Measurements from ENCODE around the gene ZNF697. TPM values are rescaled to one million over a fixed set of nuclear protein-coding genes. Genes with fewer than 3 reads are reported as not detected.

Gene ZNF697
- total RNA-seq, 1 experiment from 2014 or later = 18.0 TPM

DNA sequence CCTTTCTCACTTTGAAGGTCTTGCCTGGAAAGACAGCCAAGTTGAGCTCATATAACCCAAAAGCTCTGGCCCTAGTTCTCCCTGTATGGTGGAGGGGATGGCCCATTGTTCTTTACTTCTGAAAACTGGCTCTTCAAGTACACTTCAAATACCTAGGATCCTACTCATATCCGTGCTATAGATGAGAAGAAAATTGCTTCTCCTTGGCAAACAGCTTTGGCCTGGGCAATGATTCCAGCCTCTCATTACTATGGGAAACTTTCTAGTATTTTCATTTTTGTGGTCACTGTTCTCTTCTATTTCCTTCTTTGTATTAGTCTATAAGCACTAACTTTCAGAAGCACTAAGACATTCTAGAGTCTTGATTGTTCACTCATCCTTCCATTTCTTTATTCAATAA lies 53.7 kb downstream of the ZNF697 start:
- POLR2A ChIA-PET = no interaction called here
- CTCF ChIA-PET = no interaction called here
- Mint-ChIP-seq H3K4me1 (no peaks in the 10 kb centered on the region), H3K4me3 (no peak overlapping the region), H3K27me3 (ENCODE audit: low read depth) (no peaks in the 10 kb centered on the region), H3K9me3 (no peaks in the 10 kb centered on the region), H3K36me3 (no peaks in the 10 kb centered on the region), H3K27ac (no peak overlapping the region)
- DNase-seq (ENCODE audit: low spot score) (no peak), ATAC-seq (no peak)
- TF ChIP-seq JUN (CRISPR knock-in tag; IDR thresholded peaks at IDR 0.05) (no peak), NR3C1 (CRISPR knock-in tag; conservative IDR thresholded peaks at IDR 0.05; ENCODE audit: low read depth) (no peak), ZNF317 (CRISPR knock-in tag; IDR thresholded peaks at IDR 0.05; ENCODE audit: borderline replicate concordance, low read depth) (no peak), ZNF396 (CRISPR knock-in tag; IDR thresholded peaks at IDR 0.05; ENCODE audit: borderline replicate concordance) (no peak), TEAD4 (CRISPR knock-in tag; IDR thresholded peaks at IDR 0.05) (no peak), GTF2I (CRISPR knock-in tag; conservative IDR thresholded peaks at IDR 0.05) (no peak), NFE2L1 (CRISPR knock-in tag; IDR thresholded peaks at IDR 0.05) (no peak), ZNF138 (CRISPR knock-in tag; conservative IDR thresholded peaks at IDR 0.05) (no peak), IRF2 (CRISPR knock-in tag; IDR thresholded peaks at IDR 0.05; ENCODE audit: borderline replicate concordance, low read depth) (no peak), HMGA2 (CRISPR knock-in tag; IDR thresholded peaks at IDR 0.05) (no peak), FOXJ3 (CRISPR knock-in tag; IDR thresholded peaks at IDR 0.05; ENCODE audit: borderline replicate concordance) (no peak)
- TF ChIP-seq, protein P1, sequence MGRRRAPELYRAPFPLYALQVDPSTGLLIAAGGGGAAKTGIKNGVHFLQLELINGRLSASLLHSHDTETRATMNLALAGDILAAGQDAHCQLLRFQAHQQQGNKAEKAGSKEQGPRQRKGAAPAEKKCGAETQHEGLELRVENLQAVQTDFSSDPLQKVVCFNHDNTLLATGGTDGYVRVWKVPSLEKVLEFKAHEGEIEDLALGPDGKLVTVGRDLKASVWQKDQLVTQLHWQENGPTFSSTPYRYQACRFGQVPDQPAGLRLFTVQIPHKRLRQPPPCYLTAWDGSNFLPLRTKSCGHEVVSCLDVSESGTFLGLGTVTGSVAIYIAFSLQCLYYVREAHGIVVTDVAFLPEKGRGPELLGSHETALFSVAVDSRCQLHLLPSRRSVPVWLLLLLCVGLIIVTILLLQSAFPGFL (CRISPR knock-in tag; IDR thresholded peaks at IDR 0.05; ENCODE audit: borderline replicate concordance) = no peak
- TF ChIP-seq, protein P2, sequence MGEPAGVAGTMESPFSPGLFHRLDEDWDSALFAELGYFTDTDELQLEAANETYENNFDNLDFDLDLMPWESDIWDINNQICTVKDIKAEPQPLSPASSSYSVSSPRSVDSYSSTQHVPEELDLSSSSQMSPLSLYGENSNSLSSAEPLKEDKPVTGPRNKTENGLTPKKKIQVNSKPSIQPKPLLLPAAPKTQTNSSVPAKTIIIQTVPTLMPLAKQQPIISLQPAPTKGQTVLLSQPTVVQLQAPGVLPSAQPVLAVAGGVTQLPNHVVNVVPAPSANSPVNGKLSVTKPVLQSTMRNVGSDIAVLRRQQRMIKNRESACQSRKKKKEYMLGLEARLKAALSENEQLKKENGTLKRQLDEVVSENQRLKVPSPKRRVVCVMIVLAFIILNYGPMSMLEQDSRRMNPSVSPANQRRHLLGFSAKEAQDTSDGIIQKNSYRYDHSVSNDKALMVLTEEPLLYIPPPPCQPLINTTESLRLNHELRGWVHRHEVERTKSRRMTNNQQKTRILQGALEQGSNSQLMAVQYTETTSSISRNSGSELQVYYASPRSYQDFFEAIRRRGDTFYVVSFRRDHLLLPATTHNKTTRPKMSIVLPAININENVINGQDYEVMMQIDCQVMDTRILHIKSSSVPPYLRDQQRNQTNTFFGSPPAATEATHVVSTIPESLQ (CRISPR knock-in tag; IDR thresholded peaks at IDR 0.05) = no peak
- TF ChIP-seq, protein P3, sequence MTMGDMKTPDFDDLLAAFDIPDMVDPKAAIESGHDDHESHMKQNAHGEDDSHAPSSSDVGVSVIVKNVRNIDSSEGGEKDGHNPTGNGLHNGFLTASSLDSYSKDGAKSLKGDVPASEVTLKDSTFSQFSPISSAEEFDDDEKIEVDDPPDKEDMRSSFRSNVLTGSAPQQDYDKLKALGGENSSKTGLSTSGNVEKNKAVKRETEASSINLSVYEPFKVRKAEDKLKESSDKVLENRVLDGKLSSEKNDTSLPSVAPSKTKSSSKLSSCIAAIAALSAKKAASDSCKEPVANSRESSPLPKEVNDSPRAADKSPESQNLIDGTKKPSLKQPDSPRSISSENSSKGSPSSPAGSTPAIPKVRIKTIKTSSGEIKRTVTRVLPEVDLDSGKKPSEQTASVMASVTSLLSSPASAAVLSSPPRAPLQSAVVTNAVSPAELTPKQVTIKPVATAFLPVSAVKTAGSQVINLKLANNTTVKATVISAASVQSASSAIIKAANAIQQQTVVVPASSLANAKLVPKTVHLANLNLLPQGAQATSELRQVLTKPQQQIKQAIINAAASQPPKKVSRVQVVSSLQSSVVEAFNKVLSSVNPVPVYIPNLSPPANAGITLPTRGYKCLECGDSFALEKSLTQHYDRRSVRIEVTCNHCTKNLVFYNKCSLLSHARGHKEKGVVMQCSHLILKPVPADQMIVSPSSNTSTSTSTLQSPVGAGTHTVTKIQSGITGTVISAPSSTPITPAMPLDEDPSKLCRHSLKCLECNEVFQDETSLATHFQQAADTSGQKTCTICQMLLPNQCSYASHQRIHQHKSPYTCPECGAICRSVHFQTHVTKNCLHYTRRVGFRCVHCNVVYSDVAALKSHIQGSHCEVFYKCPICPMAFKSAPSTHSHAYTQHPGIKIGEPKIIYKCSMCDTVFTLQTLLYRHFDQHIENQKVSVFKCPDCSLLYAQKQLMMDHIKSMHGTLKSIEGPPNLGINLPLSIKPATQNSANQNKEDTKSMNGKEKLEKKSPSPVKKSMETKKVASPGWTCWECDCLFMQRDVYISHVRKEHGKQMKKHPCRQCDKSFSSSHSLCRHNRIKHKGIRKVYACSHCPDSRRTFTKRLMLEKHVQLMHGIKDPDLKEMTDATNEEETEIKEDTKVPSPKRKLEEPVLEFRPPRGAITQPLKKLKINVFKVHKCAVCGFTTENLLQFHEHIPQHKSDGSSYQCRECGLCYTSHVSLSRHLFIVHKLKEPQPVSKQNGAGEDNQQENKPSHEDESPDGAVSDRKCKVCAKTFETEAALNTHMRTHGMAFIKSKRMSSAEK (CRISPR knock-in tag; IDR thresholded peaks at IDR 0.05; ENCODE audit: borderline replicate concordance) = no peak
- TF ChIP-seq, protein P4, sequence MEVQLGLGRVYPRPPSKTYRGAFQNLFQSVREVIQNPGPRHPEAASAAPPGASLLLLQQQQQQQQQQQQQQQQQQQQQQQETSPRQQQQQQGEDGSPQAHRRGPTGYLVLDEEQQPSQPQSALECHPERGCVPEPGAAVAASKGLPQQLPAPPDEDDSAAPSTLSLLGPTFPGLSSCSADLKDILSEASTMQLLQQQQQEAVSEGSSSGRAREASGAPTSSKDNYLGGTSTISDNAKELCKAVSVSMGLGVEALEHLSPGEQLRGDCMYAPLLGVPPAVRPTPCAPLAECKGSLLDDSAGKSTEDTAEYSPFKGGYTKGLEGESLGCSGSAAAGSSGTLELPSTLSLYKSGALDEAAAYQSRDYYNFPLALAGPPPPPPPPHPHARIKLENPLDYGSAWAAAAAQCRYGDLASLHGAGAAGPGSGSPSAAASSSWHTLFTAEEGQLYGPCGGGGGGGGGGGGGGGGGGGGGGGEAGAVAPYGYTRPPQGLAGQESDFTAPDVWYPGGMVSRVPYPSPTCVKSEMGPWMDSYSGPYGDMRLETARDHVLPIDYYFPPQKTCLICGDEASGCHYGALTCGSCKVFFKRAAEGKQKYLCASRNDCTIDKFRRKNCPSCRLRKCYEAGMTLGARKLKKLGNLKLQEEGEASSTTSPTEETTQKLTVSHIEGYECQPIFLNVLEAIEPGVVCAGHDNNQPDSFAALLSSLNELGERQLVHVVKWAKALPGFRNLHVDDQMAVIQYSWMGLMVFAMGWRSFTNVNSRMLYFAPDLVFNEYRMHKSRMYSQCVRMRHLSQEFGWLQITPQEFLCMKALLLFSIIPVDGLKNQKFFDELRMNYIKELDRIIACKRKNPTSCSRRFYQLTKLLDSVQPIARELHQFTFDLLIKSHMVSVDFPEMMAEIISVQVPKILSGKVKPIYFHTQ (CRISPR knock-in tag; IDR thresholded peaks at IDR 0.05) = no peak

DNA sequence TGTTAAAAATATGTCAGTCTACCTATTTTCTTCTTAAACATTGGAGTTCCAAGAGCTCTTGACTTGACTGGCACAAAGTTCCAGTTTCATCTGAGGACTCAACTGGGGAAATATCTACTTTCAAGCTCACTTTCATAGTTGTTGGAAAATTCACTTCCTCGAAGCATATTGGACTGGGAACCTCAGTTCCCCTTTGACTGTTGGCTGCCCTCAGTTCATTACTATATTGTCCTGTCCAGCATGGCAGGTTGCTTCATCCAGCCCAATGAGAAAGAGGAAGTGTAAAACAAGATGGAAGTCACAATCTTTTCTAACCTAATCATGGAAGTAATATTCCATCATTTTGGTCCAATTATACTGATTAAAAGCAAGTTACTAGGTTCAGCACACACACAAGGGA lies 54.3 kb downstream of the ZNF697 start:
- Mint-ChIP-seq H3K4me1 (no peaks in the 10 kb centered on the region), H3K27me3 (ENCODE audit: low read depth) (no peaks in the 10 kb centered on the region), H3K9me3 (no peaks in the 10 kb centered on the region), H3K27ac (no peak overlapping the region), H3K36me3 (no peaks in the 10 kb centered on the region), H3K4me3 (no peak overlapping the region)
- ATAC-seq = no peak
- DNase-seq (ENCODE audit: low spot score) = no peak
- ChIA-PET POLR2A (no interaction called here), CTCF (no interaction called here)
- TF ChIP-seq, protein P5, sequence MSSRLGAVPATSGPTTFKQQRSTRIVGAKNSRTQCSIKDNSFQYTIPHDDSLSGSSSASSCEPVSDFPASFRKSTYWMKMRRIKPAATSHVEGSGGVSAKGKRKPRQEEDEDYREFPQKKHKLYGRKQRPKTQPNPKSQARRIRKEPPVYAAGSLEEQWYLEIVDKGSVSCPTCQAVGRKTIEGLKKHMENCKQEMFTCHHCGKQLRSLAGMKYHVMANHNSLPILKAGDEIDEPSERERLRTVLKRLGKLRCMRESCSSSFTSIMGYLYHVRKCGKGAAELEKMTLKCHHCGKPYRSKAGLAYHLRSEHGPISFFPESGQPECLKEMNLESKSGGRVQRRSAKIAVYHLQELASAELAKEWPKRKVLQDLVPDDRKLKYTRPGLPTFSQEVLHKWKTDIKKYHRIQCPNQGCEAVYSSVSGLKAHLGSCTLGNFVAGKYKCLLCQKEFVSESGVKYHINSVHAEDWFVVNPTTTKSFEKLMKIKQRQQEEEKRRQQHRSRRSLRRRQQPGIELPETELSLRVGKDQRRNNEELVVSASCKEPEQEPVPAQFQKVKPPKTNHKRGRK (CRISPR knock-in tag; IDR thresholded peaks at IDR 0.05; ENCODE audit: borderline replicate concordance) = no peak
- TF ChIP-seq TEAD4 (CRISPR knock-in tag; IDR thresholded peaks at IDR 0.05) (no peak), ZNF121 (CRISPR knock-in tag; IDR thresholded peaks at IDR 0.05) (no peak), ZNF219 (CRISPR knock-in tag; IDR thresholded peaks at IDR 0.05; ENCODE audit: borderline replicate concordance) (no peak)
- TF ChIP-seq, protein P6, sequence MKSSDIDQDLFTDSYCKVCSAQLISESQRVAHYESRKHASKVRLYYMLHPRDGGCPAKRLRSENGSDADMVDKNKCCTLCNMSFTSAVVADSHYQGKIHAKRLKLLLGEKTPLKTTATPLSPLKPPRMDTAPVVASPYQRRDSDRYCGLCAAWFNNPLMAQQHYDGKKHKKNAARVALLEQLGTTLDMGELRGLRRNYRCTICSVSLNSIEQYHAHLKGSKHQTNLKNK (CRISPR knock-in tag; IDR thresholded peaks at IDR 0.05) = no peak
- TF ChIP-seq, protein P1 (CRISPR knock-in tag; IDR thresholded peaks at IDR 0.05; ENCODE audit: borderline replicate concordance) = no peak
- TF ChIP-seq, protein P7, sequence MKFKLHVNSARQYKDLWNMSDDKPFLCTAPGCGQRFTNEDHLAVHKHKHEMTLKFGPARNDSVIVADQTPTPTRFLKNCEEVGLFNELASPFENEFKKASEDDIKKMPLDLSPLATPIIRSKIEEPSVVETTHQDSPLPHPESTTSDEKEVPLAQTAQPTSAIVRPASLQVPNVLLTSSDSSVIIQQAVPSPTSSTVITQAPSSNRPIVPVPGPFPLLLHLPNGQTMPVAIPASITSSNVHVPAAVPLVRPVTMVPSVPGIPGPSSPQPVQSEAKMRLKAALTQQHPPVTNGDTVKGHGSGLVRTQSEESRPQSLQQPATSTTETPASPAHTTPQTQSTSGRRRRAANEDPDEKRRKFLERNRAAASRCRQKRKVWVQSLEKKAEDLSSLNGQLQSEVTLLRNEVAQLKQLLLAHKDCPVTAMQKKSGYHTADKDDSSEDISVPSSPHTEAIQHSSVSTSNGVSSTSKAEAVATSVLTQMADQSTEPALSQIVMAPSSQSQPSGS (CRISPR knock-in tag; IDR thresholded peaks at IDR 0.05; ENCODE audit: borderline replicate concordance, low read depth) = no peak
